DND-41 (cell line): Measurements from ENCODE around the gene IGSF11.

Source experiments
- EZH2 ChIP-seq: IDR thresholded peaks from 3 replicates; pipeline ENCODE4 v1.6.1; 2012; ENCODE audit warnings: borderline replicate concordance, low read depth, mild to moderate bottlenecking, moderate library complexity, low read length, inconsistent platforms; ENCODE audit not compliant: severe bottlenecking
- TF ChIP-seq, protein P1 (sequence below): IDR thresholded peaks from 2 replicates; pipeline ENCODE4 v1.5.1; 2012; ENCODE audit warnings: borderline replicate concordance, low read length, moderate library complexity, mild to moderate bottlenecking; ENCODE audit not compliant: poor library complexity, severe bottlenecking; ENCODE audit errors: extremely low read depth

DNA sequence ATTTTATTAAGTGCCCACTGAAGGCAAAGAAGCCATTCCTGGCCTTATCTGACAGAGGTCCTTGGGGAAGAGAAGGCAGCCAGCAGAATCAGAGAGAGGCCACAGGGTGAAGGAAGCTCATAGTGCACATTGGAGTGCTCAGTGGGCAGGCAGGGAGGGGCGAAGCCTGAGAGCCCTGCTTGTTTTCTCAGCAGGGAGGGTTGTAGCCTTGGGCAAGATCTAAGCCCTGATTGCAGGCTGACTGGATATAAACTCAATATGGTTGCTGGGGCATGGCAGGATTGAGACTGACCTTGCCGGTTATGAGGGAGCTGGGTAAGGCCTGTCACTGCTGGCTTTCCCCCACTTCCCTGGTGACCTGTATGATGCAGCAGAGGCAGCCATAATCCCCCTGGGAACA, 7.5 kb upstream of the IGSF11 start:
- no peak for TF ChIP-seq EZH2
- TF ChIP-seq, protein P1, sequence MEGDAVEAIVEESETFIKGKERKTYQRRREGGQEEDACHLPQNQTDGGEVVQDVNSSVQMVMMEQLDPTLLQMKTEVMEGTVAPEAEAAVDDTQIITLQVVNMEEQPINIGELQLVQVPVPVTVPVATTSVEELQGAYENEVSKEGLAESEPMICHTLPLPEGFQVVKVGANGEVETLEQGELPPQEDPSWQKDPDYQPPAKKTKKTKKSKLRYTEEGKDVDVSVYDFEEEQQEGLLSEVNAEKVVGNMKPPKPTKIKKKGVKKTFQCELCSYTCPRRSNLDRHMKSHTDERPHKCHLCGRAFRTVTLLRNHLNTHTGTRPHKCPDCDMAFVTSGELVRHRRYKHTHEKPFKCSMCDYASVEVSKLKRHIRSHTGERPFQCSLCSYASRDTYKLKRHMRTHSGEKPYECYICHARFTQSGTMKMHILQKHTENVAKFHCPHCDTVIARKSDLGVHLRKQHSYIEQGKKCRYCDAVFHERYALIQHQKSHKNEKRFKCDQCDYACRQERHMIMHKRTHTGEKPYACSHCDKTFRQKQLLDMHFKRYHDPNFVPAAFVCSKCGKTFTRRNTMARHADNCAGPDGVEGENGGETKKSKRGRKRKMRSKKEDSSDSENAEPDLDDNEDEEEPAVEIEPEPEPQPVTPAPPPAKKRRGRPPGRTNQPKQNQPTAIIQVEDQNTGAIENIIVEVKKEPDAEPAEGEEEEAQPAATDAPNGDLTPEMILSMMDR = no peak
